Activated naive CD4-positive, alpha-beta T cell treated with anti-CD3 and anti-CD28 coated beads, Interleukin-2, amount 50 U/mL, for 72 hours (primary cell): ENCODE data around the gene FAM120A. TPM values are rescaled to one million over a fixed set of nuclear protein-coding genes. Genes with fewer than 3 reads are reported as not detected.

ENCODE experiments used
- ATAC-seq, 2 donors: fragments of 150-1000 bp; cut with Tn5 transposase; 2 replicates each; pipeline ENCODE4 v1.10.0; 2021; ENCODE audit warnings: mild to moderate bottlenecking in 2 of 2, moderate library complexity in 2 of 2
- DNase-seq, 2 donors: peaks; one replicate each; pipeline ENCODE4 v3.0.0; 2021 to 2022; ENCODE audit warnings: low spot score in 2 of 2
- H3K27ac Mint-ChIP-seq, 2 donors: one replicate each; pipeline ENCODE4 v1.8.0; 2022; ENCODE audit warnings: mild to moderate bottlenecking in 2 of 2, mixed read lengths in 2 of 2
- H3K36me3 Mint-ChIP-seq, 2 donors: one replicate each; pipeline ENCODE4 v1.8.0; 2022; ENCODE audit warnings: mixed read lengths in 2 of 2
- H3K9me3 Mint-ChIP-seq, 2 donors: one replicate each; pipeline ENCODE4 v1.8.0; 2022; ENCODE audit warnings: mixed read lengths in 2 of 2
- total RNA-seq, 2 donors: library from RNA; stranded (reverse); gene quantifications; one replicate each; pipeline ENCODE4 v1.2.3, GENCODE V29; 2022

FAM120A gene
- total RNA-seq, 2 donors from 2014 or later, result 76.1 to 130 TPM

DNA sequence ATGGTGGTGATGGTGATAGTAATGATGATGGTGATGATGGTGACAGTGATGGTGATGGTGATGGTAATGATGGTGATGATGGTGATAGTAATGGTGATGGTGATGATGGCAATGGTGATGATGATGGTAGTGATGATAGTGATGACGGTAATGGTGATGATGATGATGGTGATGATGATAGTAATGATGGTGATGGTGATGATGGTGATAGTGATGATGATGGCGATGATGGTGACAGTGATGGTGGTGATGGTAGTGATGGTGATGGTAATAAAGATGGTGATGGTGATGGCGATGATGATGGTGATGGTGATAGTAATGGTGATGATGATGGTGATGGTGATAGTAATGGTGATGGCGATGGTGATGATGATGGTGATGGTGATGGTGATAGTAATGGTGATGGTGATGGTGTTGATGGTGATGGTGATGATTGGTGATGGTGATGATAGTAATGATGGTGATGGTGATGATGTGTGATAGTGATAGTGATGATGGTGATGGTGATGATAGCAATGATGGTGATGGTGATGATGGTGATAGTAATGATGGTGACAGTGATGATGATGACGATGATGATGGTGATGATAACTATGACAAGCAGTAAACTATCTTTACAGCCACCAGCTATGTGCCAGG is 163.5 kb downstream of the FAM120A start:
- H3K27ac Mint-ChIP-seq, result no peak overlapping the region
- peaks cover 5% of the 10 kb centered on the region in 2 donors for H3K9me3 Mint-ChIP-seq
- DNase-seq (no peak), ATAC-seq (no peak)
- H3K36me3 Mint-ChIP-seq, result peaks cover 5 to 11% of the 10 kb centered on the region in 2 donors

Other genes starting within 250 kb of the FAM120A start
- 10 to 100 TPM; 17.1 to 41.9 TPM for gene FAM120AOS, start 1.9 kb downstream of the FAM120A start, total RNA-seq
- 10 to 100 TPM; 12.3 to 15.5 TPM for gene PHF2, start 124.9 kb downstream of the FAM120A start, total RNA-seq